Measurements from ENCODE around the gene LGMN.
"Not testable (repeated sequence)": the region's sequence is repeated elsewhere in the genome, so short reads cannot be mapped to it uniquely, and the experiment has no call there.

LGMN gene

DNA sequence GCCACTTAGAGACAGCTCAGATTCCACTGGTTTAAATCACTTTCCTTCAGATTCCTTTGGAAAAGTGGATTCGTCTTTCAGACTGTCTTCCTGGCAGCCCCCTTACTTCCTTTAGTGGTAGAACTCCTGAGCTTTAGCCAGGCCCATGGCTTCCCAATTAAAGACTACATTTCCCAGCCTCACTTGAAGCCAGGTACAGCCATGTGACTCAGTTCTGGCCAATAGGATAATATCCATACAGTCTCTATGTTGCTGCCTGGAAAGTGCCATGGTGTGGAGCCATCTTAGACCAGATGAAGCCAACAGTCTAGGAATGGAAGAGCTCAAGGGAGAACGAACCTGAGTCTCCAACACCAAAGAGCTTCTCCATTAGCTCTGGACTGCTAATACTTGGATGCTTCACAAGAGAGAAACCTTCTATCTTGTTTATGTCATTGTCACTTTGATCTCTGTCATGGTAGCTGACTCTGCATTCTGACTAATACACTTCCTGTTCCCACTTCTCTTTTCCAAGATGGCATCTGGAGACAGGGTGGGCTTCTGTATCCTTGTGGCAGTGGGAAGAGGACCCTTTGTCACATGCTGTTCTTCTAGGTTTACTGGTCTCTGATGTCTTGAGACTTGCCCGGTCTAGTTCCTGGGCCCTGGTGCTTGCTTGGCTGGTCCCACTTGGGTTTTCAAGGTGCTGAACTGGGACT is 30.6 kb upstream of the LGMN start:
- not testable (repeated sequence) for H3K9me3 Mint-ChIP-seq, H3K4me3 Mint-ChIP-seq, H3K36me3 Mint-ChIP-seq, DNase-seq, H3K27ac Mint-ChIP-seq, H3K27me3 Mint-ChIP-seq
- H3K4me1 Mint-ChIP-seq, result peaks cover 32 to 64% of the 10 kb centered on the region in 2 donors
- peak; percentile 28 to 29 for ATAC-seq (replicated peaks)

DNA sequence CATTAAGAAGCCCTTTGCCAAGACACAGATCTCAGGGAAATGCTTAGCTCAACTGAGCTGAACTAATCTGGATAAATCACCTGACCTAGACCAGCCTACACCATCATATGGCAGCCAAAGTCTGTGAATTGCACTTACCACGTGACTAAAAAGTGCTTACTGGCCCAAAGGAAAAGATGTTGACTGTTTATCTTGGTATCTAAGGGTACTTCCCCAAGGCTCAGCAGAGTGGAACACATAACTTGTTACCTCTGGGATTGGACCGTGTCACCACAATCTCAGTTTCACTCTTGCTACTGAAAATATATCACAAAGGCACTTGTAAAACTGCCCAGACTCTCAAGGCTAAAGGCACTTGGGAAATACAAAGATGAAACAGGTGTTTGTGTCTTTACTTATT is 26.9 kb upstream of the LGMN start:
- DNase-seq (peak; percentile 63), ATAC-seq (replicated peaks) (peak; percentile 94 to 95)
- Mint-ChIP-seq H3K4me1 (peaks cover 35 to 65% of the 10 kb centered on the region in 2 donors), H3K27ac (peak overlapping the region; percentile 56), H3K4me3 (peak overlapping the region in 1 of 2 donors; percentile 33)
- H3K36me3 Mint-ChIP-seq, H3K27me3 Mint-ChIP-seq, H3K9me3 Mint-ChIP-seq: not testable (repeated sequence)

DNA sequence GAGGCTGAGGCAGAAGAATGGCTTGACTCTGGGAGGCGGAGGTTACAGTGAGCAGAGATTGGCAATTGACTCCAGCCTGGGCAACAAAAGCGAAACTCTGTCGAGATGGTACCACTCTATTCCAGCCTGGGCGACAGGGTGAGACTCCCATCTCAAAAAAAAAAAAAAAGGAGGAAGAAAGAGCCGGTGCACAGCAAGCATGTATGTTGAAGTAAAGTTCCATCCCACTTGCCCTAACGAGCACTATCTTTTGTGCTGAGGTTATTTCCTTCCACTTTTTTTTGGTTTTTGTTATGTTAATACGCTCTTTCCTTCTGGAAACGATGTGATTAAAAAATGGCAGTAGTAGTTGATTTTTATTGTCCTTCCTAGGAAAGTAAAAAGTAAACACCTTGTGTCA is 26.1 kb upstream of the LGMN start:
- ATAC-seq (replicated peaks), result no peak
- no peak for DNase-seq
- H3K4me1 Mint-ChIP-seq, result peaks cover 36 to 64% of the 10 kb centered on the region in 2 donors
- no peaks in the 10 kb centered on the region for H3K36me3 Mint-ChIP-seq
- no peak overlapping the region for H3K4me3 Mint-ChIP-seq
- H3K27ac Mint-ChIP-seq, result peak overlapping the region; percentile 56
- H3K9me3 Mint-ChIP-seq, result no peaks in the 10 kb centered on the region
- H3K27me3 Mint-ChIP-seq, result no peaks in the 10 kb centered on the region

DNA sequence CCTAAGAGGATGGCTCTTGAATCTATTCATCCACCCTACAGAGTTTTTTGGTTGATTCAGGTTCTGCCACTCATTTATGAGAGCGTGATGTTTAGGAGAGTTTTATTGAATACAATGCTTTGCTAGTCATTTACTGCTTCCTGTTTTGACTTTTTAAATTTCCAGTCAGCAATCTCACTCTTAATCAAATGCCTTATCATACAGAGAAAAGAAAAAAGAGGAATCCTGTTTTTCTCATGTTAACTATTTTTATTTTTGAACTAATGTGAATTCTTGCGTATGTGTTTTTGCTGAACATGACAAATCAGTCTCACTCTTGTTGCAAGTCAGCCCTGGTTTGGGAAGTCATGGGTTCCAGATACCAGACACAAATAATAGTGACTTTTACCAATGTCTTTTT is 22.1 kb upstream of the LGMN start:
- Mint-ChIP-seq H3K36me3 (no peaks in the 10 kb centered on the region), H3K9me3 (no peaks in the 10 kb centered on the region), H3K27me3 (no peaks in the 10 kb centered on the region), H3K4me1 (peaks cover 24 to 50% of the 10 kb centered on the region in 2 donors), H3K4me3 (no peak overlapping the region), H3K27ac (peak overlapping the region; percentile 25)
- ATAC-seq (replicated peaks), result peak; percentile 26 to 29
- DNase-seq, result no peak

DNA sequence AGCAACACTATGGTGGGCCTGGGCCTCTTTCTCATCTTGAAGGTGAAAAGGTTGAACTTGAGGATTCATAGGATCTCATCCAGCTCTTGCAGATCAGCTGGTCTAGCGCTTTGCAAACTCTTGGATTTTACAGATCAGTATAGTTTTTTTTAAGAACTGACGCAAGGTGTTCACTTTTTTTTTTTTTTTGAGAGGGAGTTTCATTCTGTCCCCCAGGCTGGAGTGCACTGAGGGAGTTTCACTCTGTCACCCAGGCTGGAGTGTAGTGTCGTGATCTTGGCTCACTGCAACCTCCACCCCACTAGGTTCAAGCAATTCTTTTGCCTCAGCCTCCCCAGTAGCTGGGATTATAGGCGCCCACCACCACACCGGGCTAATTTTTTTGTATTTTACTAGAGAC is 20.4 kb upstream of the LGMN start:
- DNase-seq (no peak), ATAC-seq (replicated peaks) (no peak)
- Mint-ChIP-seq H3K4me1 (peaks cover 19 to 33% of the 10 kb centered on the region in 2 donors), H3K9me3 (no peaks in the 10 kb centered on the region), H3K27me3 (no peaks in the 10 kb centered on the region), H3K4me3 (no peak overlapping the region), H3K27ac (peak overlapping the region; percentile 47), H3K36me3 (no peaks in the 10 kb centered on the region)

DNA sequence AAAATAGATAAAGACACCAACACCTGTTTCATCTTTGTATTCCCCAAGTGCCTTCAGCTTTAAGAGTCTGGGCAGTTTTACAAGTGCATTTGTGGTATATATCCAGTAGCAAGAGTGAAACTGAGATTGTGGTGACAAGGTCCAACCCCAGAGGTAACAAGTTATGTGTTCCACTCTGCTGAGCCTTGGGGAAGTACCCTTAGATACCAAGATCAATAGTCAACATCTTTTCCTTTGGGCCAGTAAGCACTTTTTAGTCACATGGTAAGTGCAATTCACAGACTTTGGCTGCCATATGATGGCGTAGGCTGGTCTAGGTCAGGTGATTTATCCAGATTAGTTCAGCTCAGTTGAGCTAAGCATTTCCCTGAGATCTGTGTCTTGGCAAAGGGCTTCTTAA is 19.8 kb upstream of the LGMN start:
- H3K36me3 Mint-ChIP-seq, H3K4me3 Mint-ChIP-seq, H3K9me3 Mint-ChIP-seq, H3K27me3 Mint-ChIP-seq: not testable (repeated sequence)
- peak overlapping the region; percentile 37 for H3K27ac Mint-ChIP-seq
- H3K4me1 Mint-ChIP-seq, result peaks cover 18 to 31% of the 10 kb centered on the region in 2 donors
- peak; percentile 64 for DNase-seq
- ATAC-seq (replicated peaks), result peak; percentile 92 to 97

DNA sequence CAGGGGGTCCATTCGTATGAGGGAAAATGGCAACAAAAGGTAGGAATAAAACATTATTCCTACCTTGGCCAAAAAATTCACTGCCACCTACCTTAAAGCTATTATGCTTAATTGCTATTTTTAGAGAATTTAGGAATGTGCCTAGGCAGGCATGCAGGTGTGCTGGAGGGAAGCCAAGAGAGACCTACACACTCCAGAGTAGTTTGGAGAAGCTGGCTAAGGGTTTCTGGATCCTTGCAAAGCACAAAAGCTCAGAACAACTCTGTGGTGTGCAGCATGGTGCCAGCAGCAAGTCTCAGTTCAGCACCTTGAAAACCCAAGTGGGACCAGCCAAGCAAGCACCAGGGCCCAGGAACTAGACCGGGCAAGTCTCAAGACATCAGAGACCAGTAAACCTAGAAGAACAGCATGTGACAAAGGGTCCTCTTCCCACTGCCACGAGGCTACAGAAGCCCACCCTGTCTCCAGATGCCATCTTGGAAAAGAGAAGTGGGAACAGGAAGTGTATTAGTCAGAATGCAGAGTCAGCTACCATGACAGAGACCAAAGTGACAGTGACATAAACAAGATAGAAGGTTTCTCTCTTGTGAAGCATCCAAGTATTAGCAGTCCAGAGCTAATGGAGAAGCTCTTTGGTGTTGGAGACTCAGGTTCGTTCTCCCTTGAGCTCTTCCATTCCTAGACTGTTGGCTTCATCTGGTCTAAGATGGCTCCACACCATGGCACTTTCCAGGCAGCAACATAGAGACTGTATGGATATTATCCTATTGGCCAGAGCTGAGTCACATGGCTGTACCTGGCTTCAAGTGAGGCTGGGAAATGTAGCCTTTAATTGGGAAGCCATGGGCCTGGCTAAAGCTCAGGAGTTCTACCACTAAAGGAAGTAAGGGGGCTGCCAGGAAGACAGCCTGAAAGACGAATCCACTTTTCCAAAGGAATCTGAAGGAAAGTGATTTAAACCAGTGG is 15.5 kb upstream of the LGMN start:
- peak; percentile 32 to 44 for ATAC-seq (replicated peaks)
- peaks cover 25 to 32% of the 10 kb centered on the region in 2 donors for H3K4me1 Mint-ChIP-seq
- H3K4me3 Mint-ChIP-seq, H3K27ac Mint-ChIP-seq, H3K36me3 Mint-ChIP-seq, H3K9me3 Mint-ChIP-seq, DNase-seq, H3K27me3 Mint-ChIP-seq: not testable (repeated sequence)

DNA sequence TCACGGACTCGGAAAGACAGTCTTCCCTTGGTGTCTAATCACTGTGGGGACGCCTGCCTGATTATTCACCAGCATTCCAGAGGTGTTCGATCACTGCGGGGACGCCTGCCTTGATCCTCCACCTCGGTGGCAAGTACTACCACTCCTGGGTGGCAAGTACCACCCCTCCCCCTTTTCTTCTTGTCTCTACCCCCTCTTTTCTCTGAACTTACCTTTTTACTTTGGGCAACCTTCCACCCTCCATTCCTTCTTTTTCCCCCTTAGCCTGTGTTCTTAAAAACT is 12.0 kb upstream of the LGMN start:
- H3K9me3 Mint-ChIP-seq, result peaks cover 2 to 4% of the 10 kb centered on the region in 2 donors
- no peak overlapping the region for H3K4me3 Mint-ChIP-seq
- H3K4me1 Mint-ChIP-seq, result peaks cover 21 to 23% of the 10 kb centered on the region in 2 donors
- H3K36me3 Mint-ChIP-seq, result no peaks in the 10 kb centered on the region
- no peaks in the 10 kb centered on the region for H3K27me3 Mint-ChIP-seq
- no peak overlapping the region for H3K27ac Mint-ChIP-seq
- ATAC-seq (replicated peaks), result no peak
- DNase-seq, result no peak

DNA sequence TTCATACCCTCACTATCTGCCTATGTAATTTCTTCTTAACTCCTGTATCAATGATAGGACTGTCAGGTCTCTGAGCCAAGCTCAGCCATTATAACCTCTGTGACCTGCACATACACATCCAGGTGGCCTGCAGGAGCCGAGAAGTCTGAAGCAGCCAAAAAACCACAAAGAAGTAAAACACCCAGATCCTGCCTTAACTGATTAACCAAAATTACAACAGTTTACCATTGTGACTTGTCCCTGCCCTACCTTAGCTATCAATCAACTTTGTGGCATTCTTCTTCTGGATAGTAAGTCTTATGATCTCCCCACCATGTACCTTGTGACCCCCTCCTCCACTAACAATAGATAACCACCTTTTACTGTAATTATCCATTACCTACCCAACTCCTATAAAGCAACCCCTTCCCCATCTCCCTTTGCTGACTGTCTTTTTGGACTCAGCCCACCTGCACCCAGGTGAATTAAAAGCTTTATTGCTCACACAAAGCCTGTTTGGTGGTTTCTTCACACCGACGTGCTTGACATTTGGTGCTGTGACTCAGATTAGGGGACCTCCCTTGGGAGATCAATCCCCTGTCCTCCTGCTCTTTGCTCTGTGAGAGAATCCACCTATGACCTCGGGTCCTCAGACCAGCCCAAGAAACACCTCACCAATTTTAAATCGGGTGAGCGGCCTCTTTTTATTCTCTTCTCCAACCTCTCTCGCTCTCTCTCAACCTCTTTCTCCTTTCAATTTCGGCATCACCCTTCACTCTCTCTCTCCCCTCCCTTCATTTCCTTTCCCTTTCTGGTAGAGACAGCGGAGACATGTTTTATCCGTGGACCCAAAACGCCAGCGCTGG is 11.5 kb upstream of the LGMN start:
- Mint-ChIP-seq H3K27ac (peak overlapping the region; percentile 21), H3K36me3 (no peaks in the 10 kb centered on the region), H3K4me1 (peaks cover 22 to 23% of the 10 kb centered on the region in 2 donors), H3K27me3 (no peaks in the 10 kb centered on the region), H3K9me3 (peaks cover 2 to 4% of the 10 kb centered on the region in 2 donors), H3K4me3 (no peak overlapping the region)
- DNase-seq (no peak), ATAC-seq (replicated peaks) (peak; percentile 37 to 61)

DNA sequence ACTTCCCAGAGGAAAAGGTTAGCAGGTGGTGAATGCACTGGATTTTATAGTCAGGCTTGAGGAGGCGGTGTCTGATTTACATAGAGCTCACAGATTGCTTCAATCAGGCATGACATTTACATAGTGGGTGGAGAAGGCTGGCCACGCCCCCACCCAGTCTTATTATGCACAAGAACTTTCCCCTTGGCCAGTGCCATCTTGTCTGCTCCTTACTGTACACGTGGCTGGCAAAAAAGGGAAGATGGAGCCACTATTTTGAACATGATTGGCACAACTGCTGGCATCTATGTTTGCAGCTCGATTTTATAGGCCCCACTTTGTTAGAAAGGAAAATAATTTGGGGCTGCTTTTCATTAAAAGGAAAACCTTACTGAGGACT is 10.9 kb upstream of the LGMN start:
- H3K36me3 Mint-ChIP-seq, result no peaks in the 10 kb centered on the region
- H3K27me3 Mint-ChIP-seq, result no peaks in the 10 kb centered on the region
- peak; percentile 47 to 59 for ATAC-seq (replicated peaks)
- peaks cover 2 to 4% of the 10 kb centered on the region in 2 donors for H3K9me3 Mint-ChIP-seq
- no peak overlapping the region for H3K4me3 Mint-ChIP-seq
- no peak for DNase-seq
- H3K27ac Mint-ChIP-seq, result no peak overlapping the region
- H3K4me1 Mint-ChIP-seq, result peaks cover 21 to 23% of the 10 kb centered on the region in 2 donors

DNA sequence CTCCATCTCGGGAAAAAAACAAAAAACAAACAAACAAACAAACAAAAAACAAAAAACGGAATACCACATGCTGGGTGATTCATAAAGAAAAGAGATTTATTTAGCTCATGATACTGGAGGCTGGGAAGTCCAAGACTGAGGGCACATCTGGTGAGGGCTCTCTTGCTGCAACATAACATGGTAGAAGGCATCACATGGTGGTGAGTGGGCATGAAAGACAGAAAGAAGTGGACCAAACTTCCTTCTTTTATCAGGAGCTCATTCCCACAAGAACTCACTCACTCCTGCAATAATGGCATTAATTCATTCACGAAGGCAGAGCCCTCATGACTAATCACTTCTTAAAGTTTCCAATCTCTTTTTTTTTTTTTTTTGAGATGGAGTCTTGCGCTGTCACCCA is 8.0 kb upstream of the LGMN start:
- H3K27ac Mint-ChIP-seq, result no peak overlapping the region
- H3K27me3 Mint-ChIP-seq, result no peaks in the 10 kb centered on the region
- ATAC-seq (replicated peaks), result no peak
- peaks cover 2 to 4% of the 10 kb centered on the region in 2 donors for H3K9me3 Mint-ChIP-seq
- H3K4me1 Mint-ChIP-seq, result peaks cover 31 to 34% of the 10 kb centered on the region in 2 donors
- DNase-seq, result no peak
- H3K36me3 Mint-ChIP-seq, result no peaks in the 10 kb centered on the region
- H3K4me3 Mint-ChIP-seq, result no peak overlapping the region

DNA sequence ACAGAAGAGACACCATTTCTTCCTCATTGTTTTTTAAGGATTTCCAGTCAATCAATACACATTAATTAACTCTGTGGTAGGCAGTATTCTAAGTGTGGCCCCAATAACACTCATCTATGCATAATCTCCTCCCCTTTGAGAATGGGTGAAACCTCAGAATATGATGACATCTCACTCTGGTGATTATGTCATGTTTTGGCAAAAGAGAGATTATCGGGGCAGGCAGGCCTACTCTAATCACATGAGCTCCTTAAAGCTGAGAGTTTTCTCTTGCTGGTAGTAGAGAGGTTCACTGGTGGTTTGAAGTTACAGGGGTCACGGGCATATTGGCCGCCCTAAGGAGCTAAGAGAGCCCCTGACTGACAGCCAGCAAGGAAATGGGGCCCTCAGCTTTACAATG is 7.1 kb upstream of the LGMN start:
- Mint-ChIP-seq H3K4me3 (no peak overlapping the region), H3K27ac (no peak overlapping the region), H3K9me3 (peaks cover 2 to 4% of the 10 kb centered on the region in 2 donors), H3K36me3 (no peaks in the 10 kb centered on the region), H3K4me1 (peaks cover 31 to 35% of the 10 kb centered on the region in 2 donors), H3K27me3 (no peaks in the 10 kb centered on the region)
- no peak for DNase-seq
- no peak for ATAC-seq (replicated peaks)

DNA sequence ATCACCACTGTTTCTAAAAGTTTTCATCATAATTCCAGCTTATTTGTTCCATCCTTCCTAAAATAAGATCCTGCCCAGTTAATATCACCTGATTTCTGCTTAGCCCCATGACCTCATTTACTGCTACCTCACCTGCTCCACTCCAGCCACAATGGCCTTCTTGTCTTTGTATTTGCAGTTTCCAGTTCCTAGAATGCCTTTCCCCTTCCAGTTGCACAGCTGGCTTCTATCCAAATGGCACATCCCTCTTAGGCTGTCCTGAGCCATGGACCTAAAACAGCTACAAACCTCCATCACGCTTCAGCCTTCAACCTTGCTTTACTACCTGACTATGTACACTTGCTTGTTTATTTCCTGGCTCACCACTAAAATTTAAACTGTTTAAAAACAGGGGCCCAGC is 6.5 kb upstream of the LGMN start:
- no peaks in the 10 kb centered on the region for H3K27me3 Mint-ChIP-seq
- no peak overlapping the region for H3K27ac Mint-ChIP-seq
- no peak for ATAC-seq (replicated peaks)
- DNase-seq, result no peak
- H3K4me3 Mint-ChIP-seq, result no peak overlapping the region
- H3K9me3 Mint-ChIP-seq, result peaks cover 2 to 4% of the 10 kb centered on the region in 2 donors
- peaks cover 32 to 34% of the 10 kb centered on the region in 2 donors for H3K4me1 Mint-ChIP-seq
- no peaks in the 10 kb centered on the region for H3K36me3 Mint-ChIP-seq

DNA sequence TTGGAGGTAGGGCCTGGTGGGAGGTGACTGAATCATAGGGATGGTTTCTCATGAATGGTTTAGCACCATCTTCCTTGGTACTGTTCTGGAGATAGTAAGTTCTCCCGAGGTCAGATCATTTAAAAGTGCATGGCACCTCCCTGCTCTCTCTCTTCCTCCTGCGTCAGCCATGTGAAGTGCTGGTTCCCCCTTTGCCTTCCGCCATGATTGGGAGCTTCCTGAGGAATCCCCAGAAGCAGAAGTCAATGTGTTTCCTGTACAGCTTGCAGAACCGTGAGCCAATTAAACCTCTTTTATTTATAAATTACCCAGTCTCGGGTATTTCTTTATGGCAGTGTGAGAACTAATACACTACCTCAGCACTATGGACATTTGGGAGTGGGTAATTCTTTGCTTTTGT is 4.8 kb upstream of the LGMN start:
- Mint-ChIP-seq H3K9me3 (peaks cover 0 to 2% of the 10 kb centered on the region in 2 donors), H3K4me1 (peaks cover 32 to 35% of the 10 kb centered on the region in 2 donors), H3K4me3 (no peak overlapping the region), H3K27ac (no peak overlapping the region), H3K36me3 (no peaks in the 10 kb centered on the region), H3K27me3 (no peaks in the 10 kb centered on the region)
- ATAC-seq (replicated peaks) (no peak), DNase-seq (no peak)

Measured in stimulated activated naive B cell treated with anti-CD40 and anti-IgM and Interleukin-4, amounts not matched to agents 10 μg/mL and 1 μg/mL and 100 μg/mL, for 72 hours (primary cell).